H1 (cell line): ENCODE measurements around the gene ZNF687. TPM values are rescaled to one million over a fixed set of nuclear protein-coding genes. Genes with fewer than 3 reads are reported as not detected.

Experiments
- KDM1A ChIP-seq: fragments of 200-600, 300-600 bp; sonication (generic); IDR thresholded peaks from 2 replicates; pipeline ENCODE4 v1.7.1; 2016; ENCODE audit warnings: mild to moderate bottlenecking, low read length, borderline replicate concordance
- TEAD4 ChIP-seq: IDR thresholded peaks from 2 replicates; pipeline ENCODE4 v1.6.1; 2012; ENCODE audit warnings: low read depth, low read length, inconsistent platforms, mixed read lengths
- ZNF274 ChIP-seq: IDR thresholded peaks from 2 replicates; pipeline ENCODE4 v1.7.0; 2012; ENCODE audit warnings: low read length, borderline replicate concordance; ENCODE audit errors: extremely low read depth
- polyA plus RNA-seq, 7 experiments: library from polyadenylated mRNA; depleted of rRNA in 3 of 7; stranded (reverse) in 5 of 7; unstranded in 2 of 7; fragments of >200 nt in 5 of 7; fragments of 200-250 nt in 2 of 7; gene quantifications; 1 replicate in 5 of 7; 2 replicates in 1 of 7; 4 replicates in 1 of 7; pipeline versions ENCODE4 v1.2.1 to v1.2.3, GENCODE V29; 2011 to 2013; ENCODE audit warnings: missing spikeins in 2 of 7, mixed read lengths in 2 of 7
- total RNA-seq: library from RNA; stranded (reverse); fragmentation: NEBNext Ultra II Directional; extraction: Animal tissue kit (Norgen Biotek cat#: 25700); gene quantifications from 2 replicates; pipeline ENCODE4 v1.2.1, GENCODE V29; 2021

ZNF687 gene
- total and polyA plus RNA-seq, 2 of the 8 experiments (the other 6 are each of a cell fraction or from before 2014, with no cell fraction given) = 45.9 to 69.9 TPM

DNA sequence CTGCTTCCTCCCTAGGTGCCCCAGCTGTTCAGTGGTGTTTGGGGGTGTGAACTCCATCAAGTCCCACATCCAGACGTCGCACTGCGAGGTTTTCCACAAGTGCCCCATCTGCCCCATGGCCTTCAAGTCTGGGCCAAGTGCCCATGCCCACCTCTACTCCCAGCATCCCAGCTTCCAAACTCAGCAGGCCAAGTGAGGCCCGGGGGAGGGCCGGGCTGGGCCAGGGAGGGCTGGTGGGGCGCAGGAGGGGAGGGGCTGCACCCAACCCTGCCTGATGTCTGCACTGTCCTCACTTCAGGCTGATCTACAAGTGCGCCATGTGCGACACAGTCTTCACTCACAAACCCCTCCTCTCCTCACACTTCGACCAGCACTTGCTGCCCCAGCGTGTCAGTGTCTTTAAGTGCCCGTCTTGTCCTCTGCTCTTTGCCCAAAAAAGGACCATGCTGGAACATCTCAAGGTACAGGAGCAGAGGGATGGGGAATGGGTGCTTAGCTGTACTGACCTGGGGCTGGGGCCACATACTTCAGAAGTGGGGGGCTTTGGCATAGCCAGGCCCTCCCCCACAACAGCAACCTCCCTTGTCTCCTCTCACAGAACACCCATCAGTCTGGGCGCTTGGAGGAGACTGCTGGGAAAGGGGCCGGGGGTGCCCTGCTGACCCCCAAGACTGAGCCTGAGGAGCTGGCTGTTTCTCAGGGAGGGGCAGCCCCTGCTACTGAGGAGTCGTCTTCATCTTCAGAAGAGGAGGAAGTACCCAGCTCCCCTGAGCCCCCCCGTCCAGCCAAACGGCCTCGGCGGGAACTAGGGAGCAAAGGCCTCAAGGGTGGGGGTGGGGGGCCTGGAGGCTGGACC lies 7.2 kb downstream of the ZNF687 start (continued):
- no peak for TF ChIP-seq ZNF274
- TF ChIP-seq KDM1A = no peak
- TF ChIP-seq TEAD4 = no peak
